ENCODE data around the gene LPA. TPM values are rescaled to one million over a fixed set of nuclear protein-coding genes. Genes with fewer than 3 reads are reported as not detected.

The LPA gene
- total and polyA plus RNA-seq, 2 of the 8 experiments (the other 6 are each of a cell fraction or from before 2014, with no cell fraction given): 0.39 TPM; not detected in 1

- H2BK5ac ChIP-seq (ENCODE audit: low read depth, low read length): no peak overlapping the region
- H3K79me2 ChIP-seq (ENCODE audit: control insufficient read depth in 1 of 2, insufficient read depth in 2 of 2, low read length in 2 of 2): no peaks in the 10 kb centered on the region
- H2AK5ac ChIP-seq (ENCODE audit: low read depth, low read length): no peak overlapping the region
- no peak overlapping the region for H3K27ac ChIP-seq (ENCODE audit: low read depth, low read length)
- CTCF ChIA-PET (ENCODE audit: partially characterized antibody): no interaction called here
- FAIRE-seq (no peak), DNase-seq (ENCODE audit: low read depth in 1 of 2, low spot score in 2 of 2) (no peak)
- no peaks in the 10 kb centered on the region for H3K4me1 ChIP-seq (replicated peaks in 1 of 4; ENCODE audit: control insufficient read depth in 3 of 4, insufficient read depth in 4 of 4, low read length in 3 of 4)
- no peak overlapping the region for H3K9ac ChIP-seq (replicated peaks in 1 of 4; ENCODE audit: extremely low read depth in 1 of 4, low read depth in 3 of 4, low read length in 3 of 4)
- H3K4me3 ChIP-seq (ENCODE audit: extremely low read depth in 1 of 4, insufficient read depth in 2 of 4, low read depth in 3 of 4, low read length in 4 of 4): no peak overlapping the region
- H2BK20ac ChIP-seq (ENCODE audit: low read length): no peak overlapping the region
- H3K36me3 ChIP-seq (ENCODE audit: control insufficient read depth in 2 of 4, insufficient read depth in 4 of 4, low read length in 3 of 4): no peaks in the 10 kb centered on the region
- no peak overlapping the region for H3K4me2 ChIP-seq (ENCODE audit: insufficient read depth in 1 of 2, low read depth in 2 of 2, low read length in 2 of 2)
- no peak overlapping the region for H2AFZ ChIP-seq (ENCODE audit: low read length)
- H3K14ac ChIP-seq (ENCODE audit: insufficient read length): no peak overlapping the region
- H2BK15ac ChIP-seq (ENCODE audit: low read length): no peak overlapping the region
- H4K8ac ChIP-seq (ENCODE audit: extremely low read depth, insufficient read depth, low read length): no peak overlapping the region
- H3K23me2 ChIP-seq (ENCODE audit: low read depth, low read length): no peaks in the 10 kb centered on the region
- no peak overlapping the region for H3K56ac ChIP-seq (replicated peaks; ENCODE audit: insufficient read length, low read depth, low read length)
- POLR2A ChIA-PET (ENCODE audit: partially characterized antibody): no interaction called here
- H3K23ac ChIP-seq (ENCODE audit: insufficient read length): no peak overlapping the region
- H3K4ac ChIP-seq (replicated peaks; ENCODE audit: insufficient read length, low read depth, low read length): no peak overlapping the region
- H3K18ac ChIP-seq (ENCODE audit: extremely low read depth, low read length): no peak overlapping the region
- H3K79me1 ChIP-seq (ENCODE audit: low read depth, low read length): no peaks in the 10 kb centered on the region
- H2BK12ac ChIP-seq (ENCODE audit: low read depth, low read length): no peak overlapping the region
- H4K20me1 ChIP-seq (replicated peaks in 1 of 2; ENCODE audit: control insufficient read depth in 1 of 2, insufficient read depth in 2 of 2, low read length in 2 of 2): no peaks in the 10 kb centered on the region
- TF ChIP-seq CTBP2 (IDR thresholded peaks at IDR 0.05; ENCODE audit: borderline replicate concordance, insufficient read depth, insufficient read length, low read length) (no peak), TCF12 (IDR thresholded peaks at IDR 0.05; ENCODE audit: low read depth, low read length) (no peak), RNF2 (IDR thresholded peaks at IDR 0.05; ENCODE audit: borderline replicate concordance, low read depth, low read length, missing control alignments, poor library complexity, severe bottlenecking) (no peak)
- WGBS, 2 experiments (ENCODE audit: extremely low coverage in 1 of 2, insufficient coverage in 1 of 2, insufficient read length in 1 of 2, insufficient replicate concordance in 2 of 2, low coverage in 1 of 2, low lambda C conversion rate in 2 of 2, missing lambda C conversion rate in 1 of 2): 86% methylated on average over 2 of the region's 2 CpGs; no CpG with 5 or more reads in 1 of the 2 experiments
- no peak overlapping the region for H4K91ac ChIP-seq (replicated peaks; ENCODE audit: insufficient read length, low read length)
- H3K27me3 ChIP-seq (replicated peaks in 1 of 4; ENCODE audit: control insufficient read depth in 3 of 4, extremely low read depth in 1 of 4, insufficient read depth in 3 of 4, low read length in 3 of 4): no peaks in the 10 kb centered on the region; a peak in 1 of 7 replicates
- no peak overlapping the region for H4K5ac ChIP-seq (ENCODE audit: insufficient read length, low read depth, low read length)
- H3K9me3 ChIP-seq (ENCODE audit: insufficient read depth in 2 of 2, low read depth in 1 of 2, low read length in 1 of 2): peaks cover 16 to 18% of the 10 kb centered on the region in 2 experiments; a peak in 3 of 4 replicates
- H2BK120ac ChIP-seq (replicated peaks; ENCODE audit: low read depth, low read length): no peak overlapping the region
Measured at GRCh38 chr6:160662842-160663241, 1.2 kb downstream of the LPA start.
